GM18873 (cell line): ENCODE results near the gene DIO1.

Experiments
- ATAC-seq: cut with Tn5 transposase; IDR thresholded peaks from one replicate; pipeline ENCODE4 v1.9.1; 2021; ENCODE audit warnings: mild to moderate bottlenecking, moderate library complexity, moderate number of reproducible peaks; ENCODE audit not compliant: unreplicated experiment, low FRiP score

Gene DIO1

GRCh38 chr1:53938136-53938830 lies 44.3 kb downstream of the DIO1 start:
- no peak for ATAC-seq

- ATAC-seq, result no peak
Observed at GRCh38 chr1:53942127-53942957, 48.4 kb downstream of the DIO1 start.

- no peak for ATAC-seq
Observed at GRCh38 chr1:53943090-53943489, 49.1 kb downstream of the DIO1 start.

GRCh38 chr1:53943490-53944043 lies 49.6 kb downstream of the DIO1 start:
- ATAC-seq, result no peak

- ATAC-seq, result no peak
Observed at GRCh38 chr1:53944469-53945182, 50.6 kb downstream of the DIO1 start.

- ATAC-seq, result no peak
Observed at GRCh38 chr1:53945183-53945432, 51.1 kb downstream of the DIO1 start.

GRCh38 chr1:53945433-53946251 lies 51.7 kb downstream of the DIO1 start, which contains the start of gene IFT25:
Gene IFT25, minus strand, starts transcription at chr1:53945699. Its CDS starts 5,617 bp downstream, at chr1:53940082.
- peak; percentile 64 for ATAC-seq

GRCh38 chr1:53946252-53947171 lies 52.5 kb downstream of the DIO1 start, which contains the start of gene LRRC42:
Gene LRRC42, plus strand, starts transcription at chr1:53946350. Its CDS starts 5,650 bp downstream, at chr1:53952000.
- ATAC-seq, result peak; percentile 38

GRCh38 chr1:53947172-53947907 lies 53.4 kb downstream of the DIO1 start:
- ATAC-seq, result no peak

- no peak for ATAC-seq
Observed at GRCh38 chr1:53948291-53948690, 54.3 kb downstream of the DIO1 start.

GRCh38 chr1:53949023-53949990 lies 55.3 kb downstream of the DIO1 start:
- ATAC-seq, result no peak

- ATAC-seq, result no peak
Observed at GRCh38 chr1:53951697-53952096, 57.7 kb downstream of the DIO1 start.

GRCh38 chr1:53954128-53954527 lies 60.1 kb downstream of the DIO1 start:
- no peak for ATAC-seq

GRCh38 chr1:53956308-53957168 lies 62.6 kb downstream of the DIO1 start:
- no peak for ATAC-seq

GRCh38 chr1:53957194-53957818 lies 63.3 kb downstream of the DIO1 start:
- no peak for ATAC-seq
